Mucosa of rectum (tissue), 2 donors: ENCODE results near the gene SMC6.

Source experiments
- H3K27ac ChIP-seq, 2 donors: one replicate each; pipeline ENCODE4 v1.7.0; 2013; ENCODE audit warnings: inconsistent platforms in 2 of 2, low read depth in 2 of 2, low read length in 2 of 2
- H3K27me3 ChIP-seq, 2 donors: one replicate each; pipeline ENCODE4 v1.7.0; 2013; ENCODE audit warnings: low read length in 2 of 2; ENCODE audit not compliant: control insufficient read depth in 2 of 2, insufficient read depth in 2 of 2
- H3K36me3 ChIP-seq, 2 donors: one replicate each; pipeline ENCODE4 v1.7.0; 2013; ENCODE audit warnings: low read length in 2 of 2; ENCODE audit not compliant: control insufficient read depth in 2 of 2, insufficient read depth in 2 of 2
- H3K4me1 ChIP-seq, 2 donors: one replicate each; pipeline ENCODE4 v1.7.0; 2013; ENCODE audit warnings: low read length in 2 of 2, mild to moderate bottlenecking in 1 of 2; ENCODE audit not compliant: control insufficient read depth in 2 of 2, insufficient read depth in 2 of 2
- H3K4me3 ChIP-seq, 2 donors: one replicate each; pipeline ENCODE4 v1.7.0; 2013; ENCODE audit warnings: low read length in 2 of 2
- H3K9ac ChIP-seq, 2 donors: one replicate each; pipeline ENCODE4 v1.7.0; 2013; ENCODE audit warnings: low read length in 2 of 2, low read depth in 1 of 2, mild to moderate bottlenecking in 1 of 2
- H3K9me3 ChIP-seq, 2 donors: one replicate each; pipeline ENCODE4 v1.7.0; 2013; ENCODE audit warnings: low read length in 2 of 2; ENCODE audit not compliant: control insufficient read depth in 2 of 2
- donor health status: healthy.
- donor health status: Normal muscosa, but diverticular disease.

Gene SMC6

GRCh38 chr2:17683981-17684380, 69.6 kb downstream of the SMC6 start:
- no peak overlapping the region for H3K9ac ChIP-seq
- no peak overlapping the region for H3K27ac ChIP-seq
- H3K36me3 ChIP-seq: peaks cover 26 to 34% of the 10 kb centered on the region in 2 donors
- no peak overlapping the region for H3K4me3 ChIP-seq
- H3K27me3 ChIP-seq: no peaks in the 10 kb centered on the region
- no peaks in the 10 kb centered on the region for H3K9me3 ChIP-seq
- H3K4me1 ChIP-seq: no peaks in the 10 kb centered on the region

- Histone ChIP-seq H3K9ac (no peak overlapping the region), H3K36me3 (peaks cover 21 to 24% of the 10 kb centered on the region in 2 donors), H3K27ac (no peak overlapping the region)
Observed at GRCh38 chr2:17682098-17682857, 71.3 kb downstream of the SMC6 start.

GRCh38 chr2:17680119-17680518, 73.5 kb downstream of the SMC6 start:
- Histone ChIP-seq H3K9me3 (no peaks in the 10 kb centered on the region), H3K36me3 (peaks cover 15 to 24% of the 10 kb centered on the region in 2 donors), H3K27ac (no peak overlapping the region)

More at GRCh38 chr2:17682098-17682857, 71.3 kb downstream of the SMC6 start:
- H3K27me3 ChIP-seq: no peaks in the 10 kb centered on the region
- no peaks in the 10 kb centered on the region for H3K9me3 ChIP-seq
- no peaks in the 10 kb centered on the region for H3K4me1 ChIP-seq
- no peak overlapping the region for H3K4me3 ChIP-seq

GRCh38 chr2:17674817-17675216, 78.8 kb downstream of the SMC6 start:
- H3K4me1 ChIP-seq: no peaks in the 10 kb centered on the region
- H3K9ac ChIP-seq: no peak overlapping the region
- H3K27ac ChIP-seq: no peak overlapping the region
- H3K4me3 ChIP-seq: no peak overlapping the region
- H3K27me3 ChIP-seq: no peaks in the 10 kb centered on the region
- H3K9me3 ChIP-seq: no peaks in the 10 kb centered on the region
- H3K36me3 ChIP-seq: peaks cover 3 to 14% of the 10 kb centered on the region in 2 donors

More at GRCh38 chr2:17680119-17680518, 73.5 kb downstream of the SMC6 start:
- no peak overlapping the region for H3K4me3 ChIP-seq
- no peaks in the 10 kb centered on the region for H3K4me1 ChIP-seq
- no peak overlapping the region for H3K9ac ChIP-seq
- H3K27me3 ChIP-seq: no peaks in the 10 kb centered on the region

GRCh38 chr2:17672583-17673317, 80.9 kb downstream of the SMC6 start:
- Histone ChIP-seq H3K4me3 (no peak overlapping the region), H3K27ac (no peak overlapping the region), H3K27me3 (no peaks in the 10 kb centered on the region), H3K4me1 (no peaks in the 10 kb centered on the region), H3K9me3 (no peaks in the 10 kb centered on the region), H3K9ac (no peak overlapping the region), H3K36me3 (peaks cover 15 to 16% of the 10 kb centered on the region in 2 donors)

GRCh38 chr2:17667898-17668297, 85.7 kb downstream of the SMC6 start:
- H3K4me1 ChIP-seq: no peaks in the 10 kb centered on the region
- H3K9ac ChIP-seq: no peak overlapping the region
- no peaks in the 10 kb centered on the region for H3K27me3 ChIP-seq
- peaks cover 6 to 23% of the 10 kb centered on the region in 2 donors for H3K36me3 ChIP-seq
- H3K27ac ChIP-seq: no peak overlapping the region
- H3K4me3 ChIP-seq: no peak overlapping the region
- H3K9me3 ChIP-seq: no peaks in the 10 kb centered on the region

- Histone ChIP-seq H3K27me3 (no peaks in the 10 kb centered on the region), H3K4me3 (no peak overlapping the region), H3K9me3 (no peaks in the 10 kb centered on the region), H3K36me3 (peaks cover 10 to 17% of the 10 kb centered on the region in 2 donors), H3K9ac (no peak overlapping the region), H3K4me1 (no peaks in the 10 kb centered on the region), H3K27ac (no peak overlapping the region)
Observed at GRCh38 chr2:17664534-17664933, 89.1 kb downstream of the SMC6 start.

GRCh38 chr2:17662723-17663122, 90.9 kb downstream of the SMC6 start:
- H3K36me3 ChIP-seq: peaks cover 7 to 8% of the 10 kb centered on the region in 2 donors
- H3K27ac ChIP-seq: no peak overlapping the region
- H3K4me1 ChIP-seq: no peaks in the 10 kb centered on the region
- no peak overlapping the region for H3K4me3 ChIP-seq
- H3K9ac ChIP-seq: no peak overlapping the region
- no peaks in the 10 kb centered on the region for H3K27me3 ChIP-seq
- H3K9me3 ChIP-seq: no peaks in the 10 kb centered on the region

- Histone ChIP-seq H3K9ac (no peak overlapping the region), H3K27ac (no peak overlapping the region), H3K36me3 (peaks cover 4 to 5% of the 10 kb centered on the region in 2 donors), H3K4me1 (no peaks in the 10 kb centered on the region), H3K4me3 (no peak overlapping the region), H3K9me3 (no peaks in the 10 kb centered on the region), H3K27me3 (no peaks in the 10 kb centered on the region)
Observed at GRCh38 chr2:17661460-17661859, 92.2 kb downstream of the SMC6 start.

- Histone ChIP-seq H3K27ac (no peak overlapping the region), H3K27me3 (no peaks in the 10 kb centered on the region), H3K36me3 (peaks cover 4 to 5% of the 10 kb centered on the region in 2 donors), H3K9ac (no peak overlapping the region), H3K4me1 (no peaks in the 10 kb centered on the region), H3K9me3 (no peaks in the 10 kb centered on the region), H3K4me3 (no peak overlapping the region)
Observed at GRCh38 chr2:17660219-17660618, 93.4 kb downstream of the SMC6 start.
